ENCODE measurements around the gene HNRNPUL1.
A peak's percentile ranks its signal among the peaks of the same experiment; 100 is the strongest.
"Not testable (repeated sequence)": the region's sequence is repeated elsewhere in the genome, so short reads cannot be mapped to it uniquely, and the experiment has no call there.

HNRNPUL1 gene

GRCh38 chr19:41325947-41326706 is 62.0 kb downstream of the HNRNPUL1 start:
- DNase-seq (ENCODE audit: low spot score), result peak; percentile 47

- DNase-seq (ENCODE audit: low spot score), result peak; percentile 43
Observed at GRCh38 chr19:41327076-41327575, 63.0 kb downstream of the HNRNPUL1 start.

GRCh38 chr19:41327576-41328156 is 63.5 kb downstream of the HNRNPUL1 start:
- peak; percentile 67 for DNase-seq (ENCODE audit: low spot score)

GRCh38 chr19:41328157-41328841 is 64.1 kb downstream of the HNRNPUL1 start:
- DNase-seq (ENCODE audit: low spot score), result peak; percentile 43

GRCh38 chr19:41328842-41329225 is 64.7 kb downstream of the HNRNPUL1 start:
- DNase-seq (ENCODE audit: low spot score), result peak; percentile 66

GRCh38 chr19:41330481-41330880 is 66.3 kb downstream of the HNRNPUL1 start:
- DNase-seq (ENCODE audit: low spot score), result no peak

GRCh38 chr19:41330946-41331678 is 66.9 kb downstream of the HNRNPUL1 start:
- DNase-seq (ENCODE audit: low spot score), result no peak

GRCh38 chr19:41332000-41332399 is 67.8 kb downstream of the HNRNPUL1 start:
- no peak for DNase-seq (ENCODE audit: low spot score)

GRCh38 chr19:41332468-41332867 is 68.3 kb downstream of the HNRNPUL1 start:
- DNase-seq (ENCODE audit: low spot score), result no peak

- no peak for DNase-seq (ENCODE audit: low spot score)
Observed at GRCh38 chr19:41334793-41335192, 70.6 kb downstream of the HNRNPUL1 start.

GRCh38 chr19:41335467-41335866 is 71.3 kb downstream of the HNRNPUL1 start:
- no peak for DNase-seq (ENCODE audit: low spot score)

- DNase-seq (ENCODE audit: low spot score), result no peak
Observed at GRCh38 chr19:41339936-41340335, 75.8 kb downstream of the HNRNPUL1 start.

GRCh38 chr19:41341669-41342490 is 77.7 kb downstream of the HNRNPUL1 start:
- DNase-seq (ENCODE audit: low spot score), result no peak

GRCh38 chr19:41344162-41344561 is 80.0 kb downstream of the HNRNPUL1 start:
- DNase-seq (ENCODE audit: low spot score), result no peak

- not testable (repeated sequence) for DNase-seq (ENCODE audit: low spot score)
Observed at GRCh38 chr19:41346916-41347315, 82.7 kb downstream of the HNRNPUL1 start.

- no peak for DNase-seq (ENCODE audit: low spot score)
Observed at GRCh38 chr19:41350735-41351338, 86.7 kb downstream of the HNRNPUL1 start.

- peak; percentile 50 for DNase-seq (ENCODE audit: low spot score)
Observed at GRCh38 chr19:41351339-41352245, 87.4 kb downstream of the HNRNPUL1 start.

GRCh38 chr19:41352279-41352608 is 88.1 kb downstream of the HNRNPUL1 start:
- no peak for DNase-seq (ENCODE audit: low spot score)

- DNase-seq (ENCODE audit: low spot score), result no peak
Observed at GRCh38 chr19:41352609-41353465, 88.7 kb downstream of the HNRNPUL1 start.

Measured in Ammon's horn (tissue), 1 donor.